ENCODE results near the gene LHPP.

DNA sequence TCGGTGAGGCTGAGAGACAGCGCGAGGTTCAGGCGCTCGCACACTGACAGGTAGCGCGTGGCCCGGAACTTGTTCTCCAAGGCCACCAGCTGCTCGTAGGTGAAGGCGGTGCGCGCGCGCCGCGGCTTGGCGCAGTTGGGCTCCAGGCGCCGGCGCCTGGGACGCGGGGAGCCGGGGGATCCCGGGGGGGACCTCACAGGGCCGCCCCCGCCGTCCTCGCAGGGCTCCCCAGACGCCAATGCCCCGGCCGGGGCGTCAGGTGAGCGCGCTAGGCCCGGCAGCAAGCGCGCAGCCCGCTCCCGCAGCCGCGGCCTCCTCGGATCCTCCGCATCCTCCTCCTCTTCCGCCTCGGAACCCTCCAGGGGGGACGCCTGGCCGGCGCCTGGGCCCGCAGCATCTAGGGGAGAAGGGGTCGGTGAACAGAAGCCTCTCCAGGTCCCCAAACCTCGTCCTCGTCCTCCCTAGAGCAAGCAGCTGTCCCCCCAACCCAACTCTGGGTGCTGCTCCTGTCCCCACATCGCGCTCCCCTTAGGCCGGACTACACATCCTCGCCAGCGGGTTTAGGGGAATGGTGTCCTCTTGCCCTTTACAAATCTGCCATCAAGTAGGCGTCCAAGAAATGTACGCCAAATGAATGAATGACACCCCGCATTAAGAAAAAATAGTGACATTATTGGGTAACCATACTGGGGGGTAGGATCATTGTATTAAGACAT, 13.7 kb upstream of the LHPP start:
- TF ChIP-seq, protein P1, sequence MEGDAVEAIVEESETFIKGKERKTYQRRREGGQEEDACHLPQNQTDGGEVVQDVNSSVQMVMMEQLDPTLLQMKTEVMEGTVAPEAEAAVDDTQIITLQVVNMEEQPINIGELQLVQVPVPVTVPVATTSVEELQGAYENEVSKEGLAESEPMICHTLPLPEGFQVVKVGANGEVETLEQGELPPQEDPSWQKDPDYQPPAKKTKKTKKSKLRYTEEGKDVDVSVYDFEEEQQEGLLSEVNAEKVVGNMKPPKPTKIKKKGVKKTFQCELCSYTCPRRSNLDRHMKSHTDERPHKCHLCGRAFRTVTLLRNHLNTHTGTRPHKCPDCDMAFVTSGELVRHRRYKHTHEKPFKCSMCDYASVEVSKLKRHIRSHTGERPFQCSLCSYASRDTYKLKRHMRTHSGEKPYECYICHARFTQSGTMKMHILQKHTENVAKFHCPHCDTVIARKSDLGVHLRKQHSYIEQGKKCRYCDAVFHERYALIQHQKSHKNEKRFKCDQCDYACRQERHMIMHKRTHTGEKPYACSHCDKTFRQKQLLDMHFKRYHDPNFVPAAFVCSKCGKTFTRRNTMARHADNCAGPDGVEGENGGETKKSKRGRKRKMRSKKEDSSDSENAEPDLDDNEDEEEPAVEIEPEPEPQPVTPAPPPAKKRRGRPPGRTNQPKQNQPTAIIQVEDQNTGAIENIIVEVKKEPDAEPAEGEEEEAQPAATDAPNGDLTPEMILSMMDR (IDR thresholded peaks at IDR 0.05): no peak
- no peak for TF ChIP-seq ESRRA (IDR thresholded peaks at IDR 0.05; ENCODE audit: borderline replicate concordance, low read length)
- no peak for TF ChIP-seq RARB (CRISPR knock-in tag; IDR thresholded peaks at IDR 0.05)
- TF ChIP-seq EP300 (IDR thresholded peaks at IDR 0.05): no peak
- no peak for TF ChIP-seq RFX5 (IDR thresholded peaks at IDR 0.05)
- no peak for TF ChIP-seq CEBPB (IDR thresholded peaks at IDR 0.05)
- TF ChIP-seq POLR2A (IDR thresholded peaks at IDR 0.05; ENCODE audit: low read length): no peak
